ENCODE measurements around the gene RBMS3.

Gene RBMS3

DNA sequence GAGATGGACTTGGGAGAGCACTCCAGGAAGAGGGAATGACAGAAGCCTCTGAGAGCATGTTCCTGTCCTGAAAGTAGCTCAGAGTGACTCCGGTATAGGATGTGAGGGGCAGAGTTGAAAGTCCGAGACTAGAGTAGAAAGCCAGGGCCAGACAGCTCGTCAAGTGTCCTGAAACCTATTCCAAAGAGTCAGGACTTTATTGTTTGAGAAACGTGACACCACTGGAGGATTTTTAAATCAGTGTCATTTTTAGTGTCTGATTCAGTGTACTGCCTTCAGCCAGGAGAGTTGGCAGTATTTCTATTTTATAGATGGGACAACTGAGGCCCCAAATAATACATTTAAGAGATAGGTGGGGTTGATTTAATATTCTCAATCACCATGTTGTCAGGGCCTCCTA, 1.6 kb upstream of the RBMS3 start:
- FAIRE-seq, result no peak

GRCh38 chr3:29279806-29280205, 1.1 kb upstream of the RBMS3 start:
- FAIRE-seq, result no peak

DNA sequence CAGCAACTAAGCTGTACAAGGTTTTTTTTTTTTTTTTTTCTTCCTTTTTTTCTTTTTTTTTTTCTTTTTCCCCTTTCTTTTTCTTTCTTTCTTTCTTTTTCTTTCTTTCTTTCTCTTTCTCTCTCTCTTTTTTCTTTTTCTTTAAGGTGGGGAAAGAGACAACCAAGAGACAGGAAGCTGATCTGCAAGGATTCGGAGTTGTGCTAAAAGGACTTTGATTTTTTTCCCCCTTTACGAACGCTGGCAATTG, 148 bp downstream of the RBMS3 start:
- no peak for FAIRE-seq

GRCh38 chr3:29281344-29282241, 722 bp downstream of the RBMS3 start:
- FAIRE-seq, result no peak

DNA sequence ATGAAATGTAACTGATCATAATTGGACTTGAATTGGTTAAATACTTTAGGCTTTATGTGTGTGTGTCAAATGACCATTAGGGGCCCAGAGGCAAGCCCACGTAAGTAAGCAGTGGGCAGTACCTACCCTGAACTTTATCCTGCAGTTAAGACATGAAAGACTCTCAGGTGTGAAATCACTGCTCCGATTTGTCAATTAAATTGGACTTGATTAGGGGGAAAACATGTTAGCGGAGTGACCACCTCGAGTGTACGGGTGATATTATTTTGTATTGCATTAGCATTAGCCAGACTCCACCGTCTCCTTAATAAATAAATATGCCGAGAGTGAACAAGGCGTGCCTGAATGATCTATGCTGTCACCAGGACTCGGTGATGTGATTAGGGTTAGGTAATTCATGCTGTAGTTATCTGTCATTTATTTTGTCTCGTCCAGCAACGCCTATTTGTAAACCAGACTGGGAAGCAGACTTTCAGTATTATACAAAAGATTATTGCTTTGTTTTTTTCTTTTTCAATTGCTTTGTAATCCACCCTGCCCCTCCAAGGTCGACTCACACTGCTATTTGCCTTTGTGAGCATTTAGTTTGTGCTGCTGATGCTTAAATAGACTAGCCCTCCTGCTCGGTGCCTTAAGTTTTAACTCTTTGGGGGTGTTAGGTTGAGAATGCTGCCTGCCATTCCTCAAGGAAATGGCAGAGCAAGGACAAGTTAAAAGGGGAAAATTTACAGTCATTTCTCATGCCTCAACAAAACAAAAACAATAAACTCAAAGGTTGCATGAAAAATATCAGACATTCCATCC, 1.8 kb downstream of the RBMS3 start:
- peak; percentile 95 for FAIRE-seq

- peak; percentile 36 for FAIRE-seq
These were observed 2.6 kb downstream of the RBMS3 start for GRCh38 chr3:29283231-29284119.

DNA sequence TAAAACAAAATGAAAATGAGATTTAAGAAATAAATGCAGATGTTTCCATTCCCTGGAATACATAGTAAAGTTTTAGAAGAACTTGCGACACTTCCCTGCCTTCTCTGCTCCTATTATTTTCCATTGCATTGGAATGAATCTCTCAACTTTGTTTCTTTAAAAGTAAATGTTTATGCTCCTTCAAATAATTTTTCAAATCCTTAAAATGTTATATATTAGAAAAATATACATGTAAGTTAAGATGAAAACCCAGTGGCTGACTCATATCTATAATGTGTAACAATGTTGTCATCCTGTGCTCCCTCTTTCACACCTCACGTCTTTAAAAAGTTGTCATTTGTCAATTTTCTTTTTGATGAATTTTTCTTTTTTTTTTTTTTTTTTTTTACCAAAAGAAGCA, 3.6 kb downstream of the RBMS3 start:
- FAIRE-seq, result peak; percentile 80

GRCh38 chr3:29285471-29286071, 4.7 kb downstream of the RBMS3 start:
- FAIRE-seq, result peak; percentile 92

- peak; percentile 69 for FAIRE-seq
These were observed 5.8 kb downstream of the RBMS3 start for GRCh38 chr3:29286478-29287240.

DNA sequence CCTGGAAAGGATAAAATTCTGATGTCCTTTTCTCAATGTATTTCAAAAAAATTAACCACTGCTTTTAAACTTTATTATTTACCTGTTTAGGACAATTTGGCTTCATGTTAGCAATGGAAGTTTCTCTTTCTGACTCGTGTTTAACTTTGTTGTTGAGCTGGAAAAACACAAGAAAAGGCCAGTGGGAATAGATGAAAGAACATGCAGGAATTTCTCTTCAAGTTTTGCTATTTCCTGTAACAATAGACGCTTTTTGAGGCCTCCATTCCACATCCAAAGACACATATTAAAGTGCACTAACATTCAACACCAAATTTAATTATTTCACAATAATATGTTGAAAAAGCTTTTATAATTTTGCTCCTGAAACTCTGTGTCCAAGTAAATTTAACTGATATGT, 9.7 kb downstream of the RBMS3 start:
- no peak for FAIRE-seq

DNA sequence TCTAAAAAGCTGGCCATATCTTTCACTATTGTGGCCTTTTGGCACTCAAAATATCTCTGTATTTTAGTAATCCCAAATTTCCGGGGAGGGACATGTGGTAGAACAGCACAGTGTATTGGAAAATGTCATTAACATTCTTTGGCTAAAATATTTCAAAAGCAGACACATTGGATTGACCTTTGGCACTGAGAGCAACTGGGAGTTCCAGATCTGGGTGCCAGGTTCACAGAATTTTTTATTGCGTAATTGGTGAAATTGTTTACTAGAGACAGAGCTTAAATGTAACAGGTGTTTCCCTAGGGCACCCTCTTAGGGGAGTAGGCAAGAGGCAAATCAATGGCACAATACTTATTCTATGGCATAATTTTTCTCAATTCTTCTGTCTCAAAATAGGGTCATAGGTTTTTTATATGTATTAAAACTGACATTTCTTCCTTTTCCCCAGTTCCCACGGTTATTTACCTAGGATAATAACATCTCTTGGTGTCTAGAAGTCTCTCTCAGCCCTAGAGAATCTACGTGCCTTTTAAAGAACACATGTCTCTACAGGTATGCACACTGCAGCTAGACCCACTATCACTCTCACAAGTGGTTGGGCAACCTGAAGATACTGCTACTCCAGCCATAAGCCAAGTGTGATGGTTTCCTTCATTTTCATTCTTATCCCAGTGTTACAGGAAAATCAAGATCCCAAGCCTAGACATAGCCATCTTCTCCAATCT, 10.6 kb downstream of the RBMS3 start:
- no peak for FAIRE-seq

- FAIRE-seq, result no peak
These were observed 11.1 kb downstream of the RBMS3 start for GRCh38 chr3:29291982-29292363.

GRCh38 chr3:29293421-29293820, 12.6 kb downstream of the RBMS3 start:
- FAIRE-seq, result no peak

DNA sequence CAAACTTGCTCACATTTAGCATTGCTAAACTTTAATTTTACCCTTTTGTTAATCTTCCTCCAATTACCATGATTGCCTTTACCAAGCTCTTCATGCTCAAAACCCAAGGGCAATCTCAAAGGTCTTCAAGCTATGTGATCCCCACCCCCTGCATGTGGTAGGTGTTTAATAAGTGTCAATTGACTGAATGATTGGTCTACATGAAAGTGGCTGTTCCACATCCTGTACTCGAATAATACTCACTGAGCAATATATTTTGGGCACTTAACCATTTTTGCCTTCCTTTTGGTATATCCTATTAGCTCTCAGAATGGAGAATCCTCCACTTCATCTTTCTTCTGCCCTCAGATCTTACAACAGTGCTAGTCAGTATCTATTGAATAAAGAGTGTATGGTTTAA, 17.1 kb downstream of the RBMS3 start:
- FAIRE-seq, result no peak

DNA sequence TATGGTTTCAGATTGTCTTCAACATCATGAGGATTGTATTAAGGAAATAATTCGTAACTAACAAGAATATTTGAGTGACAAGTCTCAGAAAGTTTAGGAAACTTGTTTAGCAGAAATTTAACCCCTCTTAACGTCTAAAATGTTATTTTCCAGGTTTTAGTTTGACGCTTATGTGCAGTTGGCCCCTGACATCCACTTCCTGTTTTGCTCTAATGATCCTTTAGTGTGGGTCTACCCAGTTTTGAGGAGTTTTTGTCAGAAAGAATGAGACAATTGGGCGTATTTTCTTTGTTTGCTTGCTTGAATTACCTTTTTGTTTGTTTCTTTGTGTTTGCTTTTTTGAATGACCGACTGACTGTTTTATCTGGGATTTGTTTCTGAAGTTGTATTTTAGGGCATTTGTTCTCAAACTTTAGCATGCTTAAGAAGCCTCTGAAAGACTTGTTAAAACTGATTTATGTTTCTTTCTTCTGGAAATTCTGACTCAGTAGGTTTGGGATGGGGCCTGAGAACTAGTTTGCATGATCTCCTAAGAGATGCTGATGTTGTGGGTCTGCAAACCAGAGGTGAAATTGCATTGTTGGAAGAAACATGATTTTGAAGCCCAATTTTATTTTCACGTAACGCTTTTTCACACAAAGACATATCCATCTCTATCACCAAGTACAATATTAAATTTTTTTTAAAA, 20.6 kb downstream of the RBMS3 start:
- no peak for FAIRE-seq

- FAIRE-seq, result no peak
These were observed 21.7 kb downstream of the RBMS3 start for GRCh38 chr3:29302619-29303018.

DNA sequence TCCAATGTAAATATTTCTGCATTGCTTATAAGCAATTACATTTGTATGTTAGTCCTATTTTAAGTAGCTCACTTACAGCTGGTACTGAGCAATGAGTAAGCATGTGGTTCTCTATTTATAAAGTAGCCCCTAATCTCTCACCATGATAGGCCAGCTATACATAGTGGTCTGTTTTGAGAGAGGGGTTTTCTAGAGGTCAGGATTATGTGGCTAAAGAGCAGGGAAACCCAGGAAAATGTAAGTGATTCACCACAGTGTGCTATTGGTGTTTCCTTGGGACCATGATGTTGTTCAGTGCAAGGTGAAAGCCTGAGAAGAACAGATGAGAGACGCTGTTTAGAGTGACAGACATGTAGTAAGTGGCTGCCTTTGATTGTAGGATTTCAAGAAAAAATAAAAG, 26.4 kb downstream of the RBMS3 start:
- FAIRE-seq, result no peak

DNA sequence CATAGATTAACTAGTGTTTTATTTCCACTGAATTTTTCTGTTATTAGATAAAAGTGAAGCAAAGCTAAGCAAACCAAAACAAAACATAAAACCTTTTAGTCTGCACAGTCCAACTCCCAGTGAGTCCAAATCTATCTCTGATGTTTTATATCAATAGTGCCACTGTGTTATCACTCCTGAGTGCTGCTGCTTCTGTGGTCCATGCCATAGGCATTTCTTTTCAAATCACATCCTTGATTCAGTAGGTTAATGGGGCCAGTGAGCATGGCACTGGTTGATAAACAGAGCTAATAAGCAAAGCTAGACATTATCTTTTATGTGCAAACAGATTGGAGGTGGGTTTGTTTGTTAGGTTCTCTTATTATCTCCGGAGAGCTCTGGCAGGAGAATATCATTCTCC, 30.0 kb downstream of the RBMS3 start:
- FAIRE-seq, result no peak

DNA sequence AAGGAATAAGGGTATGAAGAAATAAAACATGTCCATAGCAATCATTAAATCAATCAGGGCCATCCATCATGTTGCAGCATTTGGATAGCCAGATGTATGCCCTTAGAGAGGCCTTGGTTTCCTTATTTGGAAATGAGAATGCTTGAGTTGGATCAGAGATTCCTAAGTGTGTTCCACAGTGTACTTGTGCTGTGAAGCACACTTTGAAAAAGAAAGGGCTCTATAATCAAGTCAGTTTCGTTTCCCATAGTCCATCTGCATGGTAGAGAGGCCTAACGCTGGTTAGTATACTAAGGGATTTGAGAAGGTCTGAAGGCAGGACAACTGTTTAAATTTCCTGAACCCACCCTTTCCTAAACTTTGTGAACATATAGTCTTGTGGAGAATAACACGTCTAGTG, 30.9 kb downstream of the RBMS3 start:
- FAIRE-seq, result no peak

GRCh38 chr3:29312395-29312794, 31.5 kb downstream of the RBMS3 start:
- no peak for FAIRE-seq

- FAIRE-seq, result no peak
These were observed 32.1 kb downstream of the RBMS3 start for GRCh38 chr3:29312960-29313452.

All from G401.6 (cell line).